ENCODE measurements around the gene SELENBP1. TPM values are rescaled to one million over a fixed set of nuclear protein-coding genes. Genes with fewer than 3 reads are reported as not detected.

The SELENBP1 gene
- total and polyA plus RNA-seq, 2 of the 13 experiments (the other 11 are each of a cell fraction or from before 2014, with no cell fraction given): 27.8 to 29.0 TPM

DNA sequence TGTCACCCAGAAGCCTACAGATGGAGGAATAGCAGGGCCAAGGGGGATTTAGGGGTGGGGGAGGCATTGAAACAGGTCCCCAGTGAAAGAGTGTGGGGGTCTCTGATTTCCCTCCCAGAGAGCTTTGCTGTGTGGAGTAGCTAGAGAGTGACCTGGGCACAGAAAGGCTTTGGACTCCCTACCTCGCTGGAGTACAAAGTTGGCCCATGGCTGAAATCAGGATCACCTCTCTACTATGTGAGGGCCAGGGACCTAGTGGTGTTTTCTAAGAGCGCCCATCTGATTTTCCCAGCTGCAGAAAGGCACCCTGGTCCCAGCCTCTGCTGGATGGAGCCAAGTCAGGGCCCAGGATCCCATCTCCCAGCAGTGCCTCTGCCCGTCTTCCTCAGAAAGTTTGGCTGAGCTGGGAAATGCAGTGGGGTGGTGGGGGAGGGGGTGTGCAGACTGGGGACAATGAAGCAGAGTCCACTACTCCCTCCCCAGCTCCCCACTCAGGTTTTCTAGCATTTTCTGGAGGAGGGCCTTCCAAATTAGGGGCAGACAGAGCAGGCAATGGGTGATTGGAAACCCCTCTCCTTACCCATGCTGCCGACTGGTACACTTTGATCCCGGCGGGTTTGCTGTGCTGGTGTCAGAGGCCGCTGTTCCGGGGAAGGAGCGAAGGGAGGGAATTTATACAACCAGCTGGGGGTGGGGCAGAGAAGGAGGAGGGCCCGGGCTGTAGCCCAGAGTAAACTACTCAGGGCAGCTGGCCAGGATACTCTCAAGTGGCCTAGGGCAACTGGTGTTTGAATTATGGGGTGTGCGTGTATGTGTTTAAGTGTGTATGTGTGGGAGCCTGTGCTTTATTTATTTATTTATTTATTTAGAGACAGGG lies at the start of gene SELENBP1 (continued):
- TF ChIP-seq PATZ1 (CRISPR knock-in tag; IDR thresholded peaks at IDR 0.05): peak; percentile 50; the same call in 1 of the 2 replicates
- no peak for TF ChIP-seq CHD2 (IDR thresholded peaks at IDR 0.05; ENCODE audit: low read depth, low read length)
- TF ChIP-seq, protein P1, sequence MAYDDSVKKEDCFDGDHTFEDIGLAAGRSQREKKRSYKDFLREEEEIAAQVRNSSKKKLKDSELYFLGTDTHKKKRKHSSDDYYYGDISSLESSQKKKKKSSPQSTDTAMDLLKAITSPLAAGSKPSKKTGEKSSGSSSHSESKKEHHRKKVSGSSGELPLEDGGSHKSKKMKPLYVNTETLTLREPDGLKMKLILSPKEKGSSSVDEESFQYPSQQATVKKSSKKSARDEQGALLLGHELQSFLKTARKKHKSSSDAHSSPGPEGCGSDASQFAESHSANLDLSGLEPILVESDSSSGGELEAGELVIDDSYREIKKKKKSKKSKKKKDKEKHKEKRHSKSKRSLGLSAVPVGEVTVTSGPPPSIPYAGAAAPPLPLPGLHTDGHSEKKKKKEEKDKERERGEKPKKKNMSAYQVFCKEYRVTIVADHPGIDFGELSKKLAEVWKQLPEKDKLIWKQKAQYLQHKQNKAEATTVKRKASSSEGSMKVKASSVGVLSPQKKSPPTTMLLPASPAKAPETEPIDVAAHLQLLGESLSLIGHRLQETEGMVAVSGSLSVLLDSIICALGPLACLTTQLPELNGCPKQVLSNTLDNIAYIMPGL (CRISPR knock-in tag; IDR thresholded peaks at IDR 0.05; ENCODE audit: borderline replicate concordance in 1 of 2, low read depth in 1 of 2): peak in 1 of 2 experiments; percentile 22; a peak in 1 of 4 replicates
- TF ChIP-seq ETV5 (CRISPR knock-in tag; IDR thresholded peaks at IDR 0.05; ENCODE audit: borderline replicate concordance): peak; percentile 39; the same call in 1 of the 2 replicates
- TF ChIP-seq MAZ (IDR thresholded peaks at IDR 0.05; ENCODE audit: borderline replicate concordance, low read depth, low read length): peak; percentile 91
- TF ChIP-seq MAZ (CRISPR knock-in tag; IDR thresholded peaks at IDR 0.05; ENCODE audit: low read depth): no peak; the same call in none of the 2 replicates
- peak; percentile 47; the same call in 1 of the 2 replicates for TF ChIP-seq KDM2A (CRISPR knock-in tag; IDR thresholded peaks at IDR 0.05; ENCODE audit: borderline replicate concordance, low read depth)
- no peak for TF ChIP-seq MXD3 (CRISPR knock-in tag; IDR thresholded peaks at IDR 0.05)
- 0 out of 2 replicates have a peak, but pooled peaks have one; percentile 41 for TF ChIP-seq ZSCAN5A (CRISPR knock-in tag; IDR thresholded peaks at IDR 0.05; ENCODE audit: borderline replicate concordance)
- no peak for TF ChIP-seq ZNF788 (CRISPR knock-in tag; IDR thresholded peaks at IDR 0.05; ENCODE audit: borderline replicate concordance)
- peak; percentile 62 for TF ChIP-seq MAX (IDR thresholded peaks at IDR 0.05)
- TF ChIP-seq ATAD3A (CRISPR knock-in tag; IDR thresholded peaks at IDR 0.05): no peak
- no peak for TF ChIP-seq ZNF780A (CRISPR knock-in tag; IDR thresholded peaks at IDR 0.05)
- no peak for TF ChIP-seq ZNF652 (CRISPR knock-in tag; IDR thresholded peaks at IDR 0.05; ENCODE audit: borderline replicate concordance, low read depth)
- no peak for TF ChIP-seq ZNF589 (CRISPR knock-in tag; conservative IDR thresholded peaks at IDR 0.05)
- TF ChIP-seq REPIN1 (CRISPR knock-in tag; IDR thresholded peaks at IDR 0.05; ENCODE audit: borderline replicate concordance, low read depth): 0 out of 2 replicates have a peak, but pooled peaks have one; percentile 39
- peak; percentile 50; the same call in 1 of the 2 replicates for TF ChIP-seq UBTF (CRISPR knock-in tag; IDR thresholded peaks at IDR 0.05)
- TF ChIP-seq YEATS4 (CRISPR knock-in tag; IDR thresholded peaks at IDR 0.05; ENCODE audit: borderline replicate concordance): peak; percentile 73; the same call in 1 of the 2 replicates
- TF ChIP-seq MTA3 (CRISPR knock-in tag; IDR thresholded peaks at IDR 0.05): no peak
